Esophagus (tissue), 2 donors: ENCODE measurements around the gene CXCL11. TPM values are rescaled to one million over a fixed set of nuclear protein-coding genes. Genes with fewer than 3 reads are reported as not detected.
"Not testable (repeated sequence)": the region's sequence is repeated elsewhere in the genome, so short reads cannot be mapped to it uniquely, and the experiment has no call there.

Experiments
- H3K27ac ChIP-seq, 2 donors: one replicate each; pipeline ENCODE4 v1.5.1; 2013; ENCODE audit warnings: low read depth in 2 of 2, mild to moderate bottlenecking in 2 of 2, inconsistent platforms in 1 of 2, low read length in 1 of 2, moderate library complexity in 1 of 2
- H3K27me3 ChIP-seq, 2 donors: one replicate each; pipeline ENCODE4 v1.6.1; 2013; ENCODE audit warnings: low read length in 2 of 2, control low read depth in 1 of 2, mild to moderate bottlenecking in 1 of 2; ENCODE audit not compliant: insufficient read depth in 2 of 2, control insufficient read depth in 1 of 2
- H3K36me3 ChIP-seq, 2 donors: one replicate each; pipeline ENCODE4 v1.6.1; 2013; ENCODE audit warnings: low read length in 1 of 2; ENCODE audit not compliant: control insufficient read depth in 2 of 2, insufficient read depth in 2 of 2
- H3K4me1 ChIP-seq, 2 donors: one replicate each; pipeline ENCODE4 v1.6.1; 2013; ENCODE audit warnings: low read length in 1 of 2; ENCODE audit not compliant: control insufficient read depth in 2 of 2, insufficient read depth in 2 of 2
- H3K4me3 ChIP-seq, 2 donors: one replicate each; pipeline ENCODE4 v1.5.1; 2013; ENCODE audit warnings: low read length in 2 of 2, mild to moderate bottlenecking in 2 of 2, low read depth in 1 of 2, moderate library complexity in 1 of 2
- H3K9me3 ChIP-seq, 2 donors: one replicate each; pipeline ENCODE4 v1.6.1; 2013; ENCODE audit warnings: mild to moderate bottlenecking in 2 of 2, low read depth in 1 of 2, low read length in 1 of 2, moderate library complexity in 1 of 2; ENCODE audit not compliant: control insufficient read depth in 2 of 2, insufficient read depth in 1 of 2
- WGBS, 2 donors: extraction: QIAGEN DNeasy Blood & Tissue Kit; methylation state at CpG; one replicate each; pipeline ENCODE4 v1.1.7; 2013; 5-methylcytosine and 5-hydroxymethylcytosine counted together
- polyA plus RNA-seq, 2 donors: library from polyadenylated mRNA; stranded (reverse); fragments of 200-250 nt; gene quantifications; one replicate each; pipeline ENCODE4 v1.2.3, GENCODE V29; 2013
- donor health status: healthy with polysubstance abuse.
- donor health status: Bipolar disorder and iron deficiency.

Gene CXCL11
- polyA plus RNA-seq, 2 donors, result 0.07 TPM; not detected in 1

DNA sequence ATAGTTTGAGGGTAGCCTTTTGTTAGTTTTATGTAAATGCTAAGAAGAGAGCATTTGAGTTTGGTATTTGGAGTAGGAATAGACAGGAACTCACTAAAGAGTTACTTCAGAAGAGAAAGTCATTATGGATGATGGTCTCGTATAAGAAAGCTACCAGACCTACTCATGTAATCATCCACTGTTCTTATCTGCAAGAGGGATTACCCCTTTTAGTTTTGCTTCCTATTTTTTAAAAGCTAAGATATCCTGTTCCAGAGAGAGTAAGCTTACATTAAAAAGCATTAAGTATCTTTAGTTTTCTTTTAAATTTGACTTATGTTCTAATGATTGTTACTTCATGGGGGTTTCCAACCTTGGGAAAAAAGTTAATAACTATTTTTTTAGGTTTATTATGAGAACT, 26.1 kb upstream of the CXCL11 start:
- no peak overlapping the region for H3K27ac ChIP-seq
- 63 to 83% methylated on average over 1 of the region's 1 CpG for WGBS, 2 donors
- no peaks in the 10 kb centered on the region for H3K36me3 ChIP-seq
- H3K9me3 ChIP-seq, result no peaks in the 10 kb centered on the region
- no peak overlapping the region for H3K4me3 ChIP-seq
- no peaks in the 10 kb centered on the region for H3K4me1 ChIP-seq
- no peaks in the 10 kb centered on the region for H3K27me3 ChIP-seq

GRCh38 chr4:76061421-76061820, 25.6 kb upstream of the CXCL11 start:
- WGBS, 2 donors, result 71 to 84% methylated on average over 1 of the region's 1 CpG
- H3K9me3 ChIP-seq, result no peaks in the 10 kb centered on the region
- no peaks in the 10 kb centered on the region for H3K4me1 ChIP-seq
- no peak overlapping the region for H3K27ac ChIP-seq
- H3K36me3 ChIP-seq, result no peaks in the 10 kb centered on the region
- H3K4me3 ChIP-seq, result no peak overlapping the region
- H3K27me3 ChIP-seq, result no peaks in the 10 kb centered on the region

DNA sequence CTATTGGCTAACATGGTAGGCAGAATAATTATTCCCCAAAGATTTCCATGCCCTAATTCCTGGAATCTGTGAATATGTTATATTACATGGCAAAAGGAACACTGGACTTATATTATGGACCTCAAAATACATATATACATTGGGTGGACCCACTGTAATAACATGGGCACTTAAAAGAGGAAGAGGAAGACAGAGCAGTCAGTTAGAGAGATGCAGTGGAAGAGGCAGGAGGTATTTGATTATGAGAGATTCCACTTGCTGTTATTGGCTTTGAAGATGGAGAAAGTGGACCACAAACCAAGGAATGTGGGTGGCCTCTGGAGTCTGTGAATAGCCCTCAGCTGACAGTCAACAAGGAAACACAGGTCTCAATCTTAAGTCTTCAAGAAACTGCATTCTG, 24.6 kb upstream of the CXCL11 start:
- H3K4me3 ChIP-seq, result no peak overlapping the region
- H3K9me3 ChIP-seq, result no peaks in the 10 kb centered on the region
- H3K4me1 ChIP-seq, result no peaks in the 10 kb centered on the region
- H3K36me3 ChIP-seq, result no peaks in the 10 kb centered on the region
- no peak overlapping the region for H3K27ac ChIP-seq
- H3K27me3 ChIP-seq, result no peaks in the 10 kb centered on the region

- Histone ChIP-seq H3K36me3 (no peaks in the 10 kb centered on the region), H3K27ac (no peak overlapping the region), H3K4me3 (no peak overlapping the region), H3K27me3 (no peaks in the 10 kb centered on the region), H3K9me3 (no peaks in the 10 kb centered on the region), H3K4me1 (no peaks in the 10 kb centered on the region)
- 55 to 65% methylated on average over 1 of the region's 1 CpG for WGBS, 2 donors
Measured at GRCh38 chr4:76059750-76060149, 23.9 kb upstream of the CXCL11 start.

- H3K27me3 ChIP-seq, result no peaks in the 10 kb centered on the region
- H3K27ac ChIP-seq, result no peak overlapping the region
- no peaks in the 10 kb centered on the region for H3K4me1 ChIP-seq
- no peaks in the 10 kb centered on the region for H3K9me3 ChIP-seq
- no peaks in the 10 kb centered on the region for H3K36me3 ChIP-seq
- no peak overlapping the region for H3K4me3 ChIP-seq
- 41 to 59% methylated on average over 3 of the region's 3 CpGs for WGBS, 2 donors
Measured at GRCh38 chr4:76058888-76059426, 23.1 kb upstream of the CXCL11 start.

GRCh38 chr4:76058302-76058701, 22.4 kb upstream of the CXCL11 start:
- Histone ChIP-seq H3K36me3 (no peaks in the 10 kb centered on the region), H3K4me3 (no peak overlapping the region), H3K27ac (no peak overlapping the region), H3K27me3 (no peaks in the 10 kb centered on the region), H3K4me1 (no peaks in the 10 kb centered on the region), H3K9me3 (no peaks in the 10 kb centered on the region)

DNA sequence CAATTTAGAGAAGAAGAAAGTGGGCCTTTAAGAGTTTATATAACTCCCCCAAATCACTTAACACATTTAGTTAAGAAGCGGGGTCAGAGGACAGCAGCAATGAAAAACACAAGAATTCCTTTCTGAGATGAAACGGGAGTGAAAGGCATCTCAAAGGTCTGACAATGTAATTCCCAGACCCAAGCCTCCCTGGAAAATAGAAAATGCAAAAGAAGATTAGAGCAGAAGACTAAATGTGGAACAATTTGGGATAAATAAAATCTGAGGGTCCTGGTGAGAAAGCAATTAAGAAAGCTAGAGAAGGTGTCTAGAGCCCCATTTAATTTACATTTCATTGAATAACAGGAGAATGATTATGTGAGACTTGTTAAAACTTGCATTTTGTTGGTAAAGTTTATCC, 19.6 kb upstream of the CXCL11 start:
- H3K27ac ChIP-seq, result no peak overlapping the region
- WGBS, 2 donors, result 72 to 83% methylated on average over 2 of the region's 2 CpGs
- H3K4me1 ChIP-seq, result no peaks in the 10 kb centered on the region
- H3K36me3 ChIP-seq, result no peaks in the 10 kb centered on the region
- no peaks in the 10 kb centered on the region for H3K27me3 ChIP-seq
- no peak overlapping the region for H3K4me3 ChIP-seq
- no peaks in the 10 kb centered on the region for H3K9me3 ChIP-seq

- no peaks in the 10 kb centered on the region for H3K9me3 ChIP-seq
- WGBS, 2 donors, result 68 to 73% methylated on average over 2 of the region's 2 CpGs
- H3K27ac ChIP-seq, result no peak overlapping the region
- no peak overlapping the region for H3K4me3 ChIP-seq
- no peaks in the 10 kb centered on the region for H3K4me1 ChIP-seq
- no peaks in the 10 kb centered on the region for H3K36me3 ChIP-seq
- H3K27me3 ChIP-seq, result no peaks in the 10 kb centered on the region
Measured at GRCh38 chr4:76055016-76055415, 19.1 kb upstream of the CXCL11 start.

GRCh38 chr4:76053730-76054129, 17.9 kb upstream of the CXCL11 start:
- Histone ChIP-seq H3K9me3 (no peaks in the 10 kb centered on the region), H3K4me1 (no peaks in the 10 kb centered on the region), H3K36me3 (no peaks in the 10 kb centered on the region), H3K27ac (no peak overlapping the region), H3K4me3 (no peak overlapping the region), H3K27me3 (no peaks in the 10 kb centered on the region)
- WGBS, 2 donors, result 31 to 38% methylated on average over 4 of the region's 4 CpGs

GRCh38 chr4:76050560-76051050, 14.7 kb upstream of the CXCL11 start:
- not testable (repeated sequence) for H3K4me1 ChIP-seq, H3K27ac ChIP-seq, H3K9me3 ChIP-seq, H3K36me3 ChIP-seq, H3K27me3 ChIP-seq, H3K4me3 ChIP-seq
- WGBS, 2 donors, result 88 to 93% methylated on average over 20 to 27 of the region's 27 CpGs
